Smooth muscle cell (in vitro differentiated cells): ENCODE results near the gene TMEM91. TPM values are rescaled to one million over a fixed set of nuclear protein-coding genes. Genes with fewer than 3 reads are reported as not detected.

Source experiments
- DNase-seq: peaks from one replicate; lab custom pipeline; 2025; ENCODE audit not compliant: unreplicated experiment; lab: John Stamatoyannopoulos, UW
- H2AFZ ChIP-seq: fragments of 200-600 bp; sonication (generic); 2 replicates; pipeline ENCODE4 v1.6.0; 2016; ENCODE audit warnings: antibody characterized with exemption, low read depth, mild to moderate bottlenecking
- H3F3A ChIP-seq: fragments of 200-600 bp; sonication (generic); 2 replicates; pipeline ENCODE4 v1.6.0; 2017; ENCODE audit warnings: antibody characterized with exemption, low read depth
- H3K27ac ChIP-seq: fragments of 200-600 bp; sonication (generic); 2 replicates; pipeline ENCODE4 v1.5.1; 2016; ENCODE audit warnings: low read depth, mild to moderate bottlenecking
- H3K27me3 ChIP-seq: fragments of 200-600 bp; sonication (generic); 2 replicates; pipeline ENCODE4 v1.6.1; 2016; ENCODE audit warnings: low read depth, mild to moderate bottlenecking
- H3K36me3 ChIP-seq: fragments of 200-600 bp; sonication (generic); 2 replicates; pipeline ENCODE4 v1.5.1; 2016; ENCODE audit warnings: low read depth
- H3K4me1 ChIP-seq: fragments of 200-600 bp; sonication (generic); 2 replicates; pipeline ENCODE4 v1.5.1; 2016; ENCODE audit warnings: low read depth
- H3K4me2 ChIP-seq: fragments of 200-600 bp; sonication (generic); 2 replicates; pipeline ENCODE4 v1.6.0; 2016; ENCODE audit warnings: mild to moderate bottlenecking
- H3K4me3 ChIP-seq: fragments of 200-600 bp; sonication (generic); 2 replicates; pipeline ENCODE4 v1.5.1; 2016; ENCODE audit warnings: mild to moderate bottlenecking
- H3K79me2 ChIP-seq: fragments of 200-600 bp; sonication (generic); 2 replicates; pipeline ENCODE4 v1.6.0; 2016; ENCODE audit warnings: low read depth, mild to moderate bottlenecking
- H3K9ac ChIP-seq: fragments of 200-600 bp; sonication (generic); 2 replicates; pipeline ENCODE4 v1.6.0; 2016; ENCODE audit warnings: low read depth
- H3K9me3 ChIP-seq: fragments of 200-600 bp; sonication (generic); replicated peaks from 2 replicates; pipeline ENCODE4 v1.5.1; 2016; ENCODE audit warnings: low read depth
- H4K20me1 ChIP-seq: fragments of 200-600 bp; sonication (generic); 2 replicates; pipeline ENCODE4 v1.6.0; 2016; ENCODE audit warnings: low read depth
- WGBS: methylation state at CpG from one replicate; pipeline ENCODE4 v1.1.7; 2016; ENCODE audit warnings: low lambda C conversion rate; 5-methylcytosine and 5-hydroxymethylcytosine counted together
- polyA plus RNA-seq: library from polyadenylated mRNA; unstranded; fragments of >200 nt; fragmentation: Nextera tagmentation; extraction: Ambion mirVana; gene quantifications from 2 replicates; pipeline ENCODE4 v1.2.1, GENCODE V29; 2016
- total RNA-seq: library from RNA; depleted of rRNA; stranded (reverse); fragments of >200 nt; gene quantifications from 2 replicates; pipeline ENCODE4 v1.2.3, GENCODE V29; 2014
- TF ChIP-seq, protein P1 (sequence below): fragments of 200-600 bp; sonication (generic); IDR thresholded peaks from 2 replicates; pipeline ENCODE4 v1.5.1; 2017; ENCODE audit warnings: borderline replicate concordance, mild to moderate bottlenecking, antibody characterized with exemption; ENCODE audit not compliant: insufficient read depth, poor library complexity, severe bottlenecking

Gene TMEM91
- total RNA-seq (11.0 and 19.2 TPM in 2 replicates), polyA plus RNA-seq (24.3 and 25.6 TPM in 2 replicates)

DNA sequence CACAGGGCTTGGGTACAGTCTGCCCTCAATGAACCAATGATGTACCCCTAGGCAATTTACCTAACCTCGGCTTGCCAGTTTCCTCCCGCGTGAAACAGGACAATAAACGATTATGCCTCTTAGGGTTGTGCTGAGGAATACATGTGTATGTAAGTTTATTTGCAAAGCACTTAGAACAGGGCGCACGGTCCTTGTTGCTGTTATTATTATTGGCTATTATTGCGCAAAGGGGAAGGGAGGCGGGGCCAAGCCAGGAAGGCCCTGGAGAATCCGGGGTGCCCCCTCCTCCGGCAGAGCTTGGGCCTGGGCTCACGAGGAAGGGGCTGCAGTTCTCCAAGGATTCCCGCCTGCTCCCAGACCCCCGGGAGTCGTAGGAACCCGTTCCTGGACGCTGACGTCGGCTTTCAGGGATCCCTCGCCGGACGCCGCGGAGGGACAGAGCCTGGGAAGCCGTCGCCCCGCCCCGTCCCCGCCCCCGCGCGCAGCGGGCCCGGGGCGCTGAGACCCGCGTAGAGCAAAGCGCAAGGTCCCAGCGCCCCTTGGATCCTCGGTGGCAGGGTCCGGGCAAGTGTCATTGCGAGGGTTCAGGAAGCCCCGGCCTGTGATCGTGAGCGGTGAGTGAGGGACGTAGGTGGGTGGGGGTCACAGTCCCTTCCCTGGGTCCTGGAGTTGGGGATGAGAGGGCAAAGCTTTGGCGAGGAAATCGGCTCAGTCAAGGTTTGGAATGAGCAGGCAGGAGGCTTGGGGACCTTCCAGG is at the start of gene TMEM91:
Gene TMEM91 (plus strand): TSS at position 293 of the 757 bp plus-strand sequence. CDS start 1,777 bp downstream, outside the sequence.
- H3K9ac ChIP-seq = peak within 1 kb of the TSS; percentile 61
- peak within 1 kb of the TSS; percentile 64 for H3K27ac ChIP-seq
- peak within 1 kb of the TSS; percentile 62 for H3K4me3 ChIP-seq
- DNase-seq = peak; percentile 10
- H3K36me3 ChIP-seq = no peaks in the 10 kb centered on the region
- peak within 1 kb of the TSS; percentile 91 for H3K4me2 ChIP-seq
- peak within 1 kb of the TSS; percentile 73 for H2AFZ ChIP-seq
- H4K20me1 ChIP-seq = no peaks in the 10 kb centered on the region
- no peaks in the 10 kb centered on the region for H3K9me3 ChIP-seq
- TF ChIP-seq, protein P1, sequence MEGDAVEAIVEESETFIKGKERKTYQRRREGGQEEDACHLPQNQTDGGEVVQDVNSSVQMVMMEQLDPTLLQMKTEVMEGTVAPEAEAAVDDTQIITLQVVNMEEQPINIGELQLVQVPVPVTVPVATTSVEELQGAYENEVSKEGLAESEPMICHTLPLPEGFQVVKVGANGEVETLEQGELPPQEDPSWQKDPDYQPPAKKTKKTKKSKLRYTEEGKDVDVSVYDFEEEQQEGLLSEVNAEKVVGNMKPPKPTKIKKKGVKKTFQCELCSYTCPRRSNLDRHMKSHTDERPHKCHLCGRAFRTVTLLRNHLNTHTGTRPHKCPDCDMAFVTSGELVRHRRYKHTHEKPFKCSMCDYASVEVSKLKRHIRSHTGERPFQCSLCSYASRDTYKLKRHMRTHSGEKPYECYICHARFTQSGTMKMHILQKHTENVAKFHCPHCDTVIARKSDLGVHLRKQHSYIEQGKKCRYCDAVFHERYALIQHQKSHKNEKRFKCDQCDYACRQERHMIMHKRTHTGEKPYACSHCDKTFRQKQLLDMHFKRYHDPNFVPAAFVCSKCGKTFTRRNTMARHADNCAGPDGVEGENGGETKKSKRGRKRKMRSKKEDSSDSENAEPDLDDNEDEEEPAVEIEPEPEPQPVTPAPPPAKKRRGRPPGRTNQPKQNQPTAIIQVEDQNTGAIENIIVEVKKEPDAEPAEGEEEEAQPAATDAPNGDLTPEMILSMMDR = no peak
- H3K79me2 ChIP-seq = peaks cover 17% of the 10 kb centered on the region
- peaks cover 6% of the 10 kb centered on the region for H3F3A ChIP-seq
- 3% methylated on average over 36 of the region's 47 CpGs for WGBS
- H3K27me3 ChIP-seq = no peaks in the 10 kb centered on the region
- no peaks in the 10 kb centered on the region for H3K4me1 ChIP-seq

DNA sequence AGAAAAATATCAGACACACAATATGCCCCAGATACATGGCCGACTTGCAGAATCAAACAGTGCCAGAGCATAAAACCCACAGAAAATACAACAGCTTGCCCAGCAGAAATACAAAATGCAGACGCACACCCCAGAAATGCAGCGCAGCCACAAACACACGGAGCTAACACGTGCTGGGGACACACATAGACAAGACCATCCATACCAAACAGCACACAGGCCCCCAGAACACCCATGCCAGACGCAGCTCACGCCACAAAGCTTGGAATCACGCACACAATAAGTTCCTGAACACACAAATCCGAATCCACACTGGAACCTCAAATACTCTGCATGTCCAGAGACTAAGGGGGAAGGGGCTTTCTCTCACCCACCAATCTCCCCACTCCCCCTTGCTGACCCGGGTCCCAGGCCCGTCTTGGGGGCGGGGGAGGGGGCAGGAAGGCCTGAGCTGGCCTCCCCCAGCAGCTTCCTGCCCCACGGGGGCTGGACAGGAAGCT is 49.2 kb upstream of the TMEM91 start:
- Histone ChIP-seq H3K9ac (peak overlapping the region; percentile 87), H3K27me3 (no peaks in the 10 kb centered on the region), H3K4me2 (peak overlapping the region; percentile 84), H4K20me1 (peaks cover 4% of the 10 kb centered on the region), H2AFZ (no peak overlapping the region), H3K27ac (peak overlapping the region; percentile 97), H3K79me2 (peaks cover 4% of the 10 kb centered on the region), H3F3A (peaks cover 58% of the 10 kb centered on the region), H3K4me3 (no peak overlapping the region), H3K36me3 (no peaks in the 10 kb centered on the region), H3K9me3 (no peaks in the 10 kb centered on the region), H3K4me1 (peaks cover 32% of the 10 kb centered on the region)
- WGBS = 37% methylated on average over 13 of the region's 13 CpGs
- DNase-seq = no peak
- TF ChIP-seq, protein P1 = no peak

DNA sequence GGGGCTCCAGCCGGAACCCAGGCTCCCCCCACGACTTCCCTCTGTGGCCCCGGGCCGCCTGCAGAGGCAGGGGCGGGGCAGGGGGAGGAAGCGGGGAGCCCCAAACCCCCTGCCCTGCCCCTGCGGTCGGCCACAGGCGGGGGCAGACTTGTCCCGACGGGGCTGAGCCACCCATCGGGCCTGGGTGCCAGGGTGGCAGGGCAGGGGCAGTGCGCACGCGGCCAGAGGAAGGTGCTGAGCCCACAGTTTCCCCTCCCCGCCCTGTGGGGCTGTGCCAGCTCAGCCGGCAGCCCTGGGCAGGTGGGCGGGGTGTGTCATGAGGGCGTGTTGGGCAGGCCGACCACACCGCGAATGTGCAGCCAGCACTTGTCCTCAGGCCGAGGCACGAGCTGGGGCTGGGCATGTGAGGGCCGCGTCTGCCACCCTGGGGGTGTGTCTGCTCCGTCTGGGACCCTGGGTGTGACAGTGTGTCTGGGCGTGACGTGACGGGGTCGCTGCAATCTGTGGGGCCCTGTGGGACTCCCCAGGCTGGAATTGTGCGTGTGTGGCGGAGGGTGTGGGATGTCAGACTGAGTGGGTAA is 48.7 kb upstream of the TMEM91 start:
- H3K4me2 ChIP-seq = peak overlapping the region; percentile 84
- no peak overlapping the region for H2AFZ ChIP-seq
- peaks cover 8% of the 10 kb centered on the region for H3K79me2 ChIP-seq
- H3F3A ChIP-seq = peaks cover 57% of the 10 kb centered on the region
- no peaks in the 10 kb centered on the region for H3K36me3 ChIP-seq
- peak overlapping the region; percentile 97 for H3K27ac ChIP-seq
- H3K9me3 ChIP-seq = no peaks in the 10 kb centered on the region
- peaks cover 9% of the 10 kb centered on the region for H4K20me1 ChIP-seq
- no peak for DNase-seq
- no peaks in the 10 kb centered on the region for H3K27me3 ChIP-seq
- WGBS = 32% methylated on average over 21 of the region's 33 CpGs
- peak overlapping the region; percentile 87 for H3K9ac ChIP-seq
- H3K4me3 ChIP-seq = no peak overlapping the region
- H3K4me1 ChIP-seq = peaks cover 29% of the 10 kb centered on the region
- TF ChIP-seq, protein P1 = no peak
